DOHH2 (cell line): Measurements from ENCODE around the gene SAG.

Experiments used
- CTCF ChIP-seq: fragments of 200-600 bp; sonication (generic); IDR thresholded peaks from one replicate; pipeline ENCODE4 v1.5.1; 2014; ENCODE audit warnings: antibody characterized with exemption, mild to moderate bottlenecking, low read depth, low read length; ENCODE audit not compliant: poor library complexity, severe bottlenecking
- EZH2phosphoT487 ChIP-seq: fragments of 200-600 bp; sonication (generic); IDR thresholded peaks from 2 replicates; pipeline ENCODE4 v1.6.1; 2017; ENCODE audit warnings: borderline replicate concordance, mild to moderate bottlenecking, antibody characterized with exemption, low read length, moderate library complexity, mixed read lengths

GRCh38 chr2:233358947-233359346 is 51.3 kb downstream of the SAG start:
- no peak for TF ChIP-seq CTCF
- TF ChIP-seq EZH2phosphoT487 = no peak
